Adipose tissue (tissue), 3 donors: ENCODE measurements around the gene DLG2. TPM values are rescaled to one million over a fixed set of nuclear protein-coding genes. Genes with fewer than 3 reads are reported as not detected.
"Not testable (repeated sequence)": the region's sequence is repeated elsewhere in the genome, so short reads cannot be mapped to it uniquely, and the experiment has no call there.

ENCODE experiments used
- H3K27ac ChIP-seq: one replicate; pipeline ENCODE4 v1.5.1; 2013; ENCODE audit warnings: low read depth, low read length
- WGBS, 3 donors: extraction: QIAGEN DNeasy Blood & Tissue Kit; methylation state at CpG; one replicate each; pipeline ENCODE4 v1.1.7; 2013; 5-methylcytosine and 5-hydroxymethylcytosine counted together
- polyA plus RNA-seq, 3 donors: library from polyadenylated mRNA; stranded (reverse); fragments of 200-250 nt; gene quantifications; one replicate each; pipeline ENCODE4 v1.2.3, GENCODE V29; 2013
- donor health status: healthy with polysubstance abuse.
- donor health status: Bipolar disorder and iron deficiency.
- donor health status: healthy.

DLG2 gene
- polyA plus RNA-seq, 3 donors: 0.51 to 1.7 (median 0.91) TPM

GRCh38 chr11:85295694-85296271 lies 331.4 kb downstream of the DLG2 start:
- WGBS, 3 donors: 84 to 90% (median 88%) methylated on average over 1 of the region's 1 CpG
- H3K27ac ChIP-seq: no peak overlapping the region

GRCh38 chr11:85281550-85281949 lies 345.6 kb downstream of the DLG2 start:
- WGBS, 3 donors: 74 to 87% (median 80%) methylated on average over 4 of the region's 4 CpGs
- no peak overlapping the region for H3K27ac ChIP-seq

- no peak overlapping the region for H3K27ac ChIP-seq
- 51 to 62% (median 52%) methylated on average over 1 of the region's 1 CpG for WGBS, 3 donors
Observed at GRCh38 chr11:85279267-85279666, 347.9 kb downstream of the DLG2 start.

GRCh38 chr11:85277693-85278092 lies 349.5 kb downstream of the DLG2 start:
- 49 to 61% (median 55%) methylated on average over 2 of the region's 2 CpGs for WGBS, 3 donors
- H3K27ac ChIP-seq: no peak overlapping the region

GRCh38 chr11:85276332-85276731 lies 350.8 kb downstream of the DLG2 start:
- H3K27ac ChIP-seq: no peak overlapping the region
- WGBS, 3 donors: 95 to 100% (median 96%) methylated on average over 2 of the region's 2 CpGs

DNA sequence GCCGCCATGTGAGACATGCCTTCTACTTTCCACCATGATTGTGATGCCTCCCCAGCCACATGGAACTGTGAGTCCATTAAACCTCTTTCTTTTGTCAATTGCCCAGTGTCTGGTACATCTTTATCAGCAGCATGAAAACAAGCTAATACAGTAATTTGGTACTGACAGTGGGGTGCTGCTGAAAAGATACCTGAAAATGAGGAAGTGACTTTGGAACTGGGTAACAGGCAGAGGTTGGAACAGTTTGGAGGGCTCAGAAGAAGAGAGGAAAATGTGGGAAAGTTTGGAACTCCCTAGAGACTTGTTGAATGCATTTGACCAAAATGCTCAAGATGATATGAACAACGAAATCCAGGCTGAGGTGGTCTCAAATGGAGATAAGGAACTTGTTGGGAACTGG lies 356.8 kb downstream of the DLG2 start:
- 74 to 87% (median 86%) methylated on average over 2 of the region's 2 CpGs for WGBS, 3 donors
- not testable (repeated sequence) for H3K27ac ChIP-seq

GRCh38 chr11:85269109-85269508 lies 358.0 kb downstream of the DLG2 start:
- no peak overlapping the region for H3K27ac ChIP-seq

GRCh38 chr11:85266646-85267045 lies 360.5 kb downstream of the DLG2 start:
- 68 to 98% (median 71%) methylated on average over 1 of the region's 1 CpG for WGBS, 3 donors
- H3K27ac ChIP-seq: no peak overlapping the region

GRCh38 chr11:85263328-85263727 lies 363.8 kb downstream of the DLG2 start:
- no peak overlapping the region for H3K27ac ChIP-seq
- 64 to 82% (median 77%) methylated on average over 3 of the region's 3 CpGs for WGBS, 3 donors

DNA sequence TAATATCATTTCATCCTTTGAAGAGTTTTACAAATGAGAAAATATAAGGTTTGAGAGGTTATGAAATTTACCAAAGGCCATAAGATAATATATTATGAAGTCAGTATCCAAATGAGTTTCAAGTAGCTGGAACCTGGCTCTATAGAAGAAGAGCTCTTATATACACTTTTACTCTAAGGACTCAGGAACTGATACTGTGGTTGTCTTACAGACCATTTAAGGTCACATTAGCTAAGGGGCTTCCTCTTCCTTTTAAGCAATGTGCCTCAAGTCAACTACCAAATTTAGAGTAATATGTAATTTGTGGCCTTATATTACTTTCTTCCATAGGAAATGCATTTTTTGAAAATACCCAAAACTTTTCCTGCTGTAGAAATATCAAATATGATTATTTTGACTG lies 369.3 kb downstream of the DLG2 start:
- H3K27ac ChIP-seq: no peak overlapping the region

DNA sequence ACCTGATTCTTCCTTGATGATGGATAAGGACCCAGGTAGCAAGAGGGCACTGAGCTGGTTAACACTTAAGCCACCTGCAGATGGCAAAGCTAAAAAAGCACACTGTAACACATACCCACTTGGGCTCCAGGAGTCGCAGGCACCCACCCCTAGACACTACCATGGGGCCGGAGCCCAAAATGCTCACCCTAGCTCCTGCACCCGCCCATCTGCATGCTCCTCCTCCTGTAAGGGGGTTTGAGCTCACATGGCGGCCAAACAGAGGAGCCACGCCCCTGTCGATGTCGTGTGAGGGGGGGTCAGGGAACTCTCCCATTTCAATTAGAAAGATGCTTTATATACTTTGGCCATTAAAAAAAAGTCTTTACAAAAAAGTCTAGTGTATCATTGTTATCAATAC lies 370.7 kb downstream of the DLG2 start:
- whole genome bisulfite sequencing, 3 donors: 92 to 98% (median 95%) methylated on average over 7 of the region's 7 CpGs

DNA sequence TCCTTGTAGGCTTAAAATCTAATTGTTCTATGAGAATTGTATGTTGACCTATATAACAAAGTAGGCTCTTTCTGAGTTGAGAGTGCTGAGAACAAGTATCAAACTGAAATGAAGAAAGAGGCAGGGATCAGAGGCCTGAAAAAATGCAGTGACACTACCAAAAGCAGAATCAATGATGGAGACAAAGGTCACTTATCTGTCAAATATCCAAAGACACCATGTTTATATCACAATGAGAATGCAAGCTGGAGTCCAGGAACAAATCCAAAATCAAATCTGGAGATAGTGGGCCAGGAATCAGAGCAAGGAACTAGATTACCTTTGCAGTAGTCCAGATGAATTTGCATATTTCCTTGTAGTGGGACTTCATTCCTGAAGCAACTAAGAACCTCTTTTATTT lies 377.7 kb downstream of the DLG2 start:
- no peak overlapping the region for H3K27ac ChIP-seq

More for the DNA sequence above, 370.7 kb downstream of the DLG2 start:
- H3K27ac ChIP-seq: no peak overlapping the region

- 86 to 90% (median 87%) methylated on average over 3 of the region's 3 CpGs for WGBS, 3 donors
Observed at GRCh38 chr11:85247797-85248196, 379.3 kb downstream of the DLG2 start.

GRCh38 chr11:85238906-85239305 lies 388.2 kb downstream of the DLG2 start:
- no peak overlapping the region for H3K27ac ChIP-seq
- WGBS, 3 donors: 59 to 95% (median 90%) methylated on average over 1 of the region's 1 CpG

More at GRCh38 chr11:85247797-85248196, 379.3 kb downstream of the DLG2 start:
- no peak overlapping the region for H3K27ac ChIP-seq

DNA sequence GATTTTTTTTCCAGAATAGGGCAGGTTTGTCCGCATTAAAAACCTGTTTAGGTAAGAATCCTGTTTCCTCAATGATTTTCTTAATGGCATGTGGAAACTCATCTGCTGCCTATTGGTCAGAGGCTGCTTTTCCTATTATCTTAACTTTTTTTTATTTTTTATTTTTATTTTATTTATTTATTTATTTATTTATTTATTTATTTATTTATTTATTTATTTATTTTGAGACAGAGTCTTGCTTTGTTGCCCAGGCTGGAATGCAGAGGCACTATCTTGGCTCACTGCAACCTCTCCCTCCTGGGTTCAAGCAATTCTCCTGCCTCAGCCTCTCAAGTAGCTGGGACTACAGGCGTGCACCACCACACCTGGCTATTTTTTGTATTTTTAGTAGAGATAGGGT lies 389.1 kb downstream of the DLG2 start:
- 91 to 96% (median 93%) methylated on average over 2 of the region's 2 CpGs for WGBS, 3 donors
- H3K27ac ChIP-seq: not testable (repeated sequence)

- no peak overlapping the region for H3K27ac ChIP-seq
- 74 to 82% (median 79%) methylated on average over 2 of the region's 2 CpGs for WGBS, 3 donors
Observed at GRCh38 chr11:85236211-85236610, 390.9 kb downstream of the DLG2 start.

DNA sequence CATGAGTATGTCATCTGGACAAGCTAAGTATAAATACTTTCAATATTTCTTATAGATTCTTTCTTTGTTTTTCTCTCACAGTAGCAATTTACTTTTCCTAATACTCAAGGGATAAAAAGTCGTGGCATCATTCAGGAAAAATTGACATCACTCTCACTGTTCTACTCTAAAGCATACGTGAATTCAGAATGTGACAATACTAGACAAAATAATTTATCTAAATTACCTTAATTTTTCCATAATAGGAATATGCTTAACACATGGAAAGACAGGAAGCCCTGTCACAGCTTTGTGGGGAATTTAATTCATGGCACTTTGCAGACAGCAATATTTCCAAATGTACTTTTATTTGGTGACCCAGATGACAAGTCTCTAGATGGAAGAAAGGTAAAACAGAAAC lies 394.6 kb downstream of the DLG2 start:
- H3K27ac ChIP-seq: no peak overlapping the region
- WGBS, 3 donors: 62 to 69% (median 64%) methylated on average over 2 of the region's 2 CpGs

GRCh38 chr11:85231588-85231987 lies 395.6 kb downstream of the DLG2 start:
- H3K27ac ChIP-seq: no peak overlapping the region
- 48 to 64% (median 58%) methylated on average over 4 of the region's 4 CpGs for WGBS, 3 donors

DNA sequence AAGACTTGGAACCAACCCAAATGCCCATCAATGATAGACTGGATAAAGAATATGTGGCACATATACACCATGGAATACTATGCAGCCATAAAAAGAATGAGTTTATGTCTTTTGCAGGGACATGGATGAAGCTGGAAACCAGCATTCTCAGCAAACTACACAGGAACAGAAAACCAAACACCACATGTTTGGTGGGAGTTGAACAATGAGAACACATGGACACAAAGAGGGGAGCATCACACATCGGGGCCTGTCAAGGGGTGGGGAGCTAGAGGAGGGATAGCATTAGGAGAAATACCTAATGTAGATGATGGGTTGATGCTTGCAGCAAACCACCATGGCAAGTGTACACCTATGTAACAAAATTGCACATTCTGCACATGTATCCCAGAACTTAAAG lies 397.4 kb downstream of the DLG2 start:
- 89 to 100% (median 95%) methylated on average over 1 of the region's 1 CpG for WGBS, 3 donors

DNA sequence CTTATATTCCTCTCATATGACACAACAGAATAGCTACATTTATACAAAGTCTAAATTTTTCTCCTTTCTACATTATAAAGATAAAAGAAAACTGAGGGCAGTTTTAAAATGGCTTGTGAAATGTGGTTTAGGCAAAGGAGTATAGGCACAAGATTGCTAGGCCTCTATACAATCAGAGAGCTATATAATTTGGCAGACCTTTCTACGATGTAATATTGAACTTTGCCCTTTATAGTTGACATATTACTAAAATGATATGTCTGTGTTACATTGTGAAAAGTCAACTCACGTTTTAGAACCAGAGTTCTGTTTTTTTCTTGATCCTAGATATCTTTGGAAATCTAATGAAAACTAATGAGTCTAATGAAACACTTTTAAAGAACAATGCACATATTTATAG lies 430.2 kb downstream of the DLG2 start:
- no peak overlapping the region for H3K27ac ChIP-seq
- WGBS, 3 donors: 21 to 57% (median 53%) methylated on average over 2 of the region's 2 CpGs

More for the DNA sequence above, 397.4 kb downstream of the DLG2 start:
- not testable (repeated sequence) for H3K27ac ChIP-seq

DNA sequence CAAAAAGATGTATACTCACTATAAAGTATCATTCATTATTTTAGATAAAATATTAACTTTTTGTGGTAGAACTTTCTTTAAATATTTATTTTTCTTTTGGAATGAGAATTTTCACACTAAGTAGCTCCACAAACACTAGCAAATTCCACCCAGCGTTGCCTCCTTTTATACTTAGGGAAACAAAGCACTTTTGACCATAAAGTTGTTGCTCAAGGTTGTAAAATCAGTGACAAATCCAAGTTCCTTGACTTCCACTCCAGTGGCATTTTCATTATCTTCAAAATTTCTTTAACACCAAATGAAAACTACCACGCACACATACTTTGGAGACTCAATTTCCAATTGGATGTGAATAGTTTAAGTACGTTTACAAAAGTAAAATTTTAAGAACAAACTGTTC lies 431.2 kb downstream of the DLG2 start:
- 84 to 86% (median 84%) methylated on average over 3 of the region's 3 CpGs for WGBS, 3 donors

More for the DNA sequence above, 431.2 kb downstream of the DLG2 start:
- H3K27ac ChIP-seq: no peak overlapping the region
